HG03520 (cell line): ENCODE measurements around the gene LDB3.
A peak's percentile ranks its signal among the peaks of the same experiment; 100 is the strongest.
"Not testable (repeated sequence)": the region's sequence is repeated elsewhere in the genome, so short reads cannot be mapped to it uniquely, and the experiment has no call there.

Source experiments
- ATAC-seq: cut with Tn5 transposase; IDR thresholded peaks from one replicate; pipeline ENCODE4 v1.9.1; 2021; ENCODE audit warnings: mild to moderate bottlenecking, moderate library complexity; ENCODE audit not compliant: unreplicated experiment

The LDB3 gene, protein sequence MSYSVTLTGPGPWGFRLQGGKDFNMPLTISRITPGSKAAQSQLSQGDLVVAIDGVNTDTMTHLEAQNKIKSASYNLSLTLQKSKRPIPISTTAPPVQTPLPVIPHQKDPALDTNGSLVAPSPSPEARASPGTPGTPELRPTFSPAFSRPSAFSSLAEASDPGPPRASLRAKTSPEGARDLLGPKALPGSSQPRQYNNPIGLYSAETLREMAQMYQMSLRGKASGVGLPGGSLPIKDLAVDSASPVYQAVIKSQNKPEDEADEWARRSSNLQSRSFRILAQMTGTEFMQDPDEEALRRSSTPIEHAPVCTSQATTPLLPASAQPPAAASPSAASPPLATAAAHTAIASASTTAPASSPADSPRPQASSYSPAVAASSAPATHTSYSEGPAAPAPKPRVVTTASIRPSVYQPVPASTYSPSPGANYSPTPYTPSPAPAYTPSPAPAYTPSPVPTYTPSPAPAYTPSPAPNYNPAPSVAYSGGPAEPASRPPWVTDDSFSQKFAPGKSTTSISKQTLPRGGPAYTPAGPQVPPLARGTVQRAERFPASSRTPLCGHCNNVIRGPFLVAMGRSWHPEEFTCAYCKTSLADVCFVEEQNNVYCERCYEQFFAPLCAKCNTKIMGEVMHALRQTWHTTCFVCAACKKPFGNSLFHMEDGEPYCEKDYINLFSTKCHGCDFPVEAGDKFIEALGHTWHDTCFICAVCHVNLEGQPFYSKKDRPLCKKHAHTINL

DNA sequence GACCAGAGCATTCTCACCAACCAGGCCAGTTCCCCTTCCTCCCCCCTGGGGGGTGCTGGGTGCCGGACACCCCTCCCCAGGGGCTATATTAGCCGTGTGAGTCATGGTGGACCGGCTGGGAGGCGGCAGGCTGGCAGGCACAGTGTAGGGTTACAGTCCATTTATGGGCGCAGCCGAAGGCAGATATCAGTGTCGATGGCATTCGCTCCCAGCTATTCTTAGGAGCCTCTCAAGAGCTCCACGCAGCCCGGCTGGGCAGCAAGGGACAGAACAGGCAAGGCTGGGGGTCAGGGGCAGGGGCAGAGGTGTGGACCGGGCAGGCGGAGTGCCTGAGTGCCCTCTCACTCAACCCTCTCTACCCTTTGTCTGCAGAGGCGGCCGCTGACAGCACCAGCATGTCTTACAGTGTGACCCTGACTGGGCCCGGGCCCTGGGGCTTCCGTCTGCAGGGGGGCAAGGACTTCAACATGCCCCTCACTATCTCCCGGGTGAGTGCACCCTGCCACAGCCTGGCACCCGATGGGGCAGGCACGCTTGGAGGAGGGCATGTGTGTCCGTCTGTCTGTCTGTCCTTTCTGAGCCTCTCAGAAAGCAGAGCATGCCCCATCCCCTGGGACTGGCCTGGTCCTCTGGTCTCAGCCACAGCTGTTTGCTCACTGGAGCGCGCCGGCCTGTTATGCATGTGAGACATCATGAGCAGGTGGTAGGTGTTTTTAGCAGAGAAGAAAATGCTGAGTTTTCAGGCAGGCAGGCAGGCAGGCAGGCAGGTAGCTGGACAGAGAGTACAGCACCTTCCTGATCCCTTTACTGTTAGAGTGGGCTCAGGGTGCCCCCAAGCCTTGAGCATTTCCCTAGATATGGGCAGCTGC lies at the start of gene LDB3:
LDB3 (plus strand) TSS at position 215 of the 869 bp plus-strand sequence; CDS start at position 396, 181 bp downstream.
- peak; percentile 48 for ATAC-seq

DNA sequence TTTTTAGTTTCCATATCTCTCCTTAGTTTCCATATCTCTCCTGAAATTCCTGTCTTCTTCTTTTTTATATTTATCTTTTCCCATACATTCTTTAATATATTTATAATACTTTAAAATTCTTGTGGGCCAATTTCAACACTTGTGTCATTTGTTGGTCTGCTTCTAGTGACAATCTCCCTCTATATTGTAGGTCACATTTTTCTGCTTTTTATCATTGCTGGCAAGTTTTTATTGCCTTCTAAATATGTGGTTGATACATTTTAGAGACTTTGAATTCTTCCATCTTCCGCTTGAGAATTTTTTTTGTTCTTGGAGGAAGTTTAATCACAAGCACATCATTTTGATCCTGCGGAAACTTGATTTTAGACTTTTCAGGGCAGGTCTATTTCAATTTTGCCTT lies 40.0 kb upstream of the LDB3 start:
- no peak for ATAC-seq

DNA sequence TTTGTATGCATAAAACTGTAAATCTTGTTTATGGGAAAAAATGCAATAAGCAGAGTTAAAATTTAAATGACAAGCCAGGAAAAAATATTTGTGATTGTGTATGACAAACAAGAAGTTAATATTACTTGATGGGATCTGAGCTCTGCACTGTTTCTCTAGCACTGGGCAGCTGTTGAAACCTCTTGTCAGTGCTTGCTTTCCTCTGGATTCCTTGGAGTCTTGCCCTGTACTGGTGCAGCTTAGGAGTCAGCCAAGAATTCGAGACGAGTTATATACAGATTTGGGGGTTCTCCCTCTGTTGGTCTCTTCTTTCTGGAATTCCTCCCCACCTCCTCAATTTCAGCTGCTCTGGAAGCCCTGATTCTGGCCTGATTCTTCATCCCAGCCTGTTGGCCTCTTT lies 38.2 kb upstream of the LDB3 start:
- no peak for ATAC-seq

DNA sequence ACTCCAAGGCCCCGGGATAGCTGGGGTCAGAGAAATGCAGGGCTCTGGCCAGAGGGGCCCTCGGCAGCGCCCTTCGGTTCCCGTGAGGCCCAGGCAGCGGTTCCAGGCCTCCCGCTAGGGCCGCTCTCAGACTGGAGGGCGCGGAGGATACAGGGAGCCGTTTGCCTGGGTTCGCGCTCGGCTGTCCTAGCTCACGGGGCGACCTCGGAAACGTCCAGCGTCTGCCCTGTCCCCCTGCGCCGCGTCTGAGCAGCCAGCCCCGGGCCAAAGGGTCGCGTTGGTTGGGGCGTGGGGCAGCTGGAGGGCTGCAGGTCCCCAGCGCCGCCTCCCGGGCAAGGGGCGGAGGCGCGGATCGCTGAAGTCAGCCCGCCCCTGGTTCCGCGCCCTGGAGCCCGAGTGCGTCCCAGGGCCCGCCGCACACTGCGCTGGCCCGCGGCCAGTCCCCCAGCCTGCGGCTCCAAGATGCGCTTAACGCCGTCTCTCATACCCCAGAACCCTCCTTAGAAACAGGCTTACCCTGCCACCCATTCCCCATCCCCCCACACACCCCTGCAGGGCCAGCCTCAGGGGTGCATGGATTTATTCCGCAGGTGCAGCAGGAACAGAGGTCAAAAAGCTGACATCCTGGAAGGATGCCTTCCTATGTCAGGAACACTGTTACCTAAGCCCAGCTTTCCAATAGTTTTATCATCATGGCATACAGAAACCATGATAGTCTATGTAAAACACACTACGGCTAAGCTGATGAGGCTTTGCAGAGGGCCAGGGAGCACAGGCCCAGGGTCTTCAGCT lies 36.1 kb upstream of the LDB3 start:
- ATAC-seq: no peak

DNA sequence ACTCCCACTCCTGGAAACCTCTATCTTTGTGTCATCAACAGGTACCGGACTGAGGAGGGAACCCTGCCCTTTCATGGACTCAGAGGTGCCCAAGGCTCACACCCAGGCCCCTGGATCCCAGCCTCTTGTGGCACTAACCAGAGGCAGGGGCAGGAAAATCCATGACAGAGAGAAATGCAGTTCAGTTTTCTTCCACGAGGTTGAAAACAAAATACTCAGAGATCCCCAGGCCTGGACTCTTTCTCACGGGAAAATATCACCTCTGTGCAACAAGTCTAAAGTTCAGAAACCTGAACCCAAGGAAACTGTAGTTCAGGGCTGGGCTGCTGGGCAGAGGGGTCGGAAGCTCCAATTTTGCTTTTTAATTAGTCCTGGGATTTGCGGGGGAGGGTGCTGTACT lies 35.4 kb upstream of the LDB3 start:
- ATAC-seq: no peak

DNA sequence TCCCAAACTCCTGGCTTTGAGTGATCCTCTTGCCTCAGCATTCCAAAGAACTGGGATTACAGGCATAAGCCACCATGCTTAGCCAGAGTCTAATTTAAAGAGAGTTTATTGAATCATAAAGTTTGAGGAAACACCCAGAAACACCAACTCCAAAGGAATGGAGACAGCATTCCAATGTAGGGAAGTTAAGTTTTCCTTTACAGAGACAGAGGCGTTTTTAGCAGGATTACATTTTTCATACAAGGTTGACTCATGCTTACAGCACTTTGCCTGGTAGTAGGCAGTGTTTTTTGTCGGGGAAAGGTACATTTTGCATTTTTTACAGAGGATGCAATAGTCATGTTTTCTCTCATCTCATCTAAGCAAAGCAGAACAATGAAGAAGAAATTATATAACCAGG lies 32.9 kb upstream of the LDB3 start:
- ATAC-seq: no peak

DNA sequence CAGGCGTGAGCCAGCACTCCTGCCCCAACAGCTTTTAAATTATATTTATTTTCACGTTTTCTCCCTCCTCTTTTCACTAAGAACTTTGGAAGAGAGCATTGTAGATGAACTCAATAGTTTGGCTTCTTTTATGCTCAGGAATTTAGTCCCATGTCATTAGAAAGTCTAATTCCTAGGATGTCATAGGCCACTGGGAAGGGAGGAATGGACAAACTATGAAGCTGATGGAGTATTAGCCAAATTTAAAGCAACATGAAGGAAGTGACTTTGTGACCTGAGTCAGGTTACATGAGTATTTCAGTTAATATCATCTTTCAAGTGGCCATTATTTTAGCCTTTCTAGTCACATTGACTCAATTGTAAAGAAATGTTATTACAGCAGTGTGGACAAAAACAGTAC lies 32.0 kb upstream of the LDB3 start:
- ATAC-seq: no peak

DNA sequence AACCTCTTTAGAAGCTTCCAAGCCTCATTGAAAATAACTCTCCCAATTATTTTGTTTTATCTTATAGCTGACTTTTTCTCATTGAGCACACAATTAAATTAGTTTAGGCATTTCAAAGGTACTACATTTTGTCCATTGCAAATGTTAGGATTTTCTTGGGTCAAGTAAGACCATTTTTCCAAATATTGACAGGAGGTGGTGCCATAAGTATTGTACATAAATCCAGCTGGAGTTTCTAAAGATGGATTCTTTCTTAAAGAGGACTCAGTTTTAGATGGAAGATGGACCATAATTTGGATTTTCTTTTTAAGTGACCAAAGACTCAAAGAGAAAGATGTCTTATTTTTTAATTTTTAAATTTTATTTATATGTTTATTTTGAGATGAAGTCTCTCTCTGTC lies 26.3 kb upstream of the LDB3 start:
- ATAC-seq: no peak

DNA sequence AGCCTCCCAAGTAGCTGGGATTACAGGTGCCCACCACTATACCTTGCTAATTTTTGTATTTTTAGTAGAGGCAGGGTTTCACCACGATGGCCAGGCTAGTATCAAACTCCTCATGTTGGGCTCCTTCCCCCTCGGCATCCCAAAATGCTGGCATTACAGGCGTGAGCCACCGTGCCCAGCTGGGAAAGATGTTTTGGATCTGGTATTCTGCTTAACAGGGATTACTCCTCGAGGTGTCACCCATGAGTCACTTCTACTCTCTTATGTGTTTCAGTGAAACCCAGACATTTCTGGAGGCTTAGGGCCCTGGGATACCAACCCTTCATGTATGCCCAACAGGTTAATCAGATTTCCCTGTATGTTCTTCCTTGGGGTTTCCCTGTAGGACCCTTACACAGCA lies 25.8 kb upstream of the LDB3 start:
- no peak for ATAC-seq

DNA sequence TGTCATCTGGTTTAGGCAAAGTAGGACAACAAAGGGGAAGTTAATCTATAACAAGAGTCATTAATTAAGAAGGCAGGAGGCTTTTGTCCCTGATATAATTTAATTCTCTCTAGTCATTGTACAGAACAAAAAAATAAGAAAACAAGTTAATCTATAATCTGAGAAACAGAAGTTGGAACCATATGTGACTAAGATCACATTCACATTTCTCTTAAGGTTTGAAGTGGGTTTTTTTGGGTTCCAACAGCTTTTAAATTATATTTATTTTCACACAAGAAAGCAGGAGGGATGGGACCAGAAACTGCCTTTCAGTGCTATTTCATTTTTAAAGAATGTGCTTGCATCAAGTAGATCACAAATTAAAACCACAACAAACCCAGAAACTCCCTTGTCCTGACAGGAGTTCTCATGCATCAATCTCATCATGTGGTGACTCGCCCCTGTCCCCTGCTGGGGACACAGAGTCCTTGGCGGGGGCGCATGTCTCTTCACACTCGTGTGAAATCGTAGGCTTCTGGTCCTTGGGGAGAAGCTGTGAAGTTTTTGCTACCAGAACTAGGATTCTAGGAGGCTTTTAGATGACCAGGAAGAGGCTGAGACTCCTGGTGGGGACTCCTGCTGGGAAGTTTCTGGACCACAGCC lies 24.0 kb upstream of the LDB3 start:
- no peak for ATAC-seq

DNA sequence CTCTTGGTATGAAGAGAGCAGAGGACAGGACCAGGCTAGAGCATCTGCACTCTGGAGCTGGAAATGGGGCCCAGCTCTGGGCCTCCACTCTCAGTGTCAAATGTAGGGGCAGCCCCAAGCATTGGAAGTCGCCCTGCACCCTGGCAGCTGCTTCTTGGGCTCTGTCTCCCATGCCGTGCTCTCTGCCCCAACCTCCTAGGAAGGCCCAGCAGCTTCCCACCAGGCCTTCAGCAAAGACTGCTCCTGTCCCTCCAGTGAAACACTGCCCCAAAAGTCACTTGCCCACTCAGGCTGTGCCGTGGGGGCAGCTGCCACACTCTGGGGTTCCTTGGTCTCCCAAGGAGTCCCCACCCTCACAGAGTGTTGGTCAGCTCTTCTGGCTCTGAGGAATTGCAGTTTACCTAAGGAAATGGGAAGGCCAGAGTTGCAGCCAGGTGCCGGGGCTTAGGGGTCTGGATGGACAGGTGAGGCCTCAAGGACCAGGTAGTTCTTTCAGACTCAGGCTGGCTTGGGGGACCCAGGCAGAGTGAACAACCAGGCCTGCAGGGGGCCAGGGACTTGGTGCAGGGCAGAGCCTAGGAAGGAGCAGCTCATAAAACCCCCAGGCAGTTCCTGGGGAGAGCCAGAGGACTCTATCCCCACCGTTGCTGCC lies 23.4 kb upstream of the LDB3 start:
- ATAC-seq: no peak

DNA sequence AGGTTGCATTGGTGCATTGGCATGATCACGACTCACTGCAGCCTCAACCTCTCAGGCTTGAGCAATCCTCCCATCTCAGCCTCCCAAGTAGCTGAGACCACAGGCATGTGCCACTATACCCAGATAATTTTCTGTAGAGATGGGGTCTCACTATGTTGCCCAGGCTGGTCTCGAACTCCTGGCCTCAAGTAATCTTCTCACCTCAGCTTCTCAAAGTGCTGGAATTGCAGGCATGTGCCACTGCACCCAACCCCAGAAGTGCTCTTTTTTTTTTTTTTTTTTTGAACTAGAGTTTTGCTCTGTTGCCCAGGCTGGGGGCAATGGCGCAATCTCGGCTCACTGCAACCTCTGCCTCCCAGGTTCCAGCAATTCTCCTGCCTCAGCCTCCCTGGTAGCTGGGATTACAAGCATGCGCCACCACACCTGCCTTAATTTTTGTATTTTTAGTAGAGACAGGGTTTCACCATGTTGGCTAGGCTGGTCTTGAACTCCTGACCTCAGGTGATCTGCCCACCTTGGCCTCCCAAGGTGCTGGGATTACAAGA lies 22.6 kb upstream of the LDB3 start:
- ATAC-seq: not testable (repeated sequence)

DNA sequence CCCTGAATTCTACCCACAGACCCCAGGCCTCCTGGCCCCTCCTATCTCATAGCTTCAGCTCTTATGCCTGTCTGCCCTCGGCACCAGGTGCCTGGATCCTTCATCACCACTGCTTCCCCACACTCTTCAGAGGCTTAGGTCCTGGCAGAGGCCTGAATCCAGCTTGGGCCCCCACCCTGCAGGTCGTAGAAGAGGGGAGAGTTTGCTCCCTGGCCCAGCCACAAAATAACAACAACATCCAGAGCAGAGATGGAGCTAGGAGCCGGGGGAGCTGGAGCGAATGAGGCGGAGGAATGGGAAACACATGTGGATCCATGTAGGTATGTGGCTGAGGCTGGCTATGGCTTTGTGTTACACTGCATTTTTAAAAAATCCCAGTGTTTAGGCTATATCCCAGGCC lies 21.8 kb upstream of the LDB3 start:
- no peak for ATAC-seq

DNA sequence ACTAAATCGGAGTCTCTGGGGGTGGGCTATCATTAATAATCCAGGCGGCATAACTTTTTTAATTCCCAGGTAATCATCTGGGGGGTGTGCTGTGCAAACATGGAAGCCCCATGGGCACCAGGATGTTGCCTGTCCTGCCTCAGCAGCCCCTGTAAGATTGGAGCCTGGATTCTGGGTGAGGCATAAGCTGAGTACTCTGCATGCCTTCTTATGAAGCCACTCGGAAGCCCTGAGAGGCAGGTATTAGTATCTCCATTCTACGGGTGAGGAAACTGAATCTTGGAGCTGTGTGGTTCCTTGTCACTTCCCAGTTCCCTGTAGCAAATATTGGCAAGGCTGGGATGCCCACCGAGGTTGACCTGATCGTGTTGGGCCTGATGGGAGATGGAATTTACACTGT lies 21.4 kb upstream of the LDB3 start:
- ATAC-seq: no peak

DNA sequence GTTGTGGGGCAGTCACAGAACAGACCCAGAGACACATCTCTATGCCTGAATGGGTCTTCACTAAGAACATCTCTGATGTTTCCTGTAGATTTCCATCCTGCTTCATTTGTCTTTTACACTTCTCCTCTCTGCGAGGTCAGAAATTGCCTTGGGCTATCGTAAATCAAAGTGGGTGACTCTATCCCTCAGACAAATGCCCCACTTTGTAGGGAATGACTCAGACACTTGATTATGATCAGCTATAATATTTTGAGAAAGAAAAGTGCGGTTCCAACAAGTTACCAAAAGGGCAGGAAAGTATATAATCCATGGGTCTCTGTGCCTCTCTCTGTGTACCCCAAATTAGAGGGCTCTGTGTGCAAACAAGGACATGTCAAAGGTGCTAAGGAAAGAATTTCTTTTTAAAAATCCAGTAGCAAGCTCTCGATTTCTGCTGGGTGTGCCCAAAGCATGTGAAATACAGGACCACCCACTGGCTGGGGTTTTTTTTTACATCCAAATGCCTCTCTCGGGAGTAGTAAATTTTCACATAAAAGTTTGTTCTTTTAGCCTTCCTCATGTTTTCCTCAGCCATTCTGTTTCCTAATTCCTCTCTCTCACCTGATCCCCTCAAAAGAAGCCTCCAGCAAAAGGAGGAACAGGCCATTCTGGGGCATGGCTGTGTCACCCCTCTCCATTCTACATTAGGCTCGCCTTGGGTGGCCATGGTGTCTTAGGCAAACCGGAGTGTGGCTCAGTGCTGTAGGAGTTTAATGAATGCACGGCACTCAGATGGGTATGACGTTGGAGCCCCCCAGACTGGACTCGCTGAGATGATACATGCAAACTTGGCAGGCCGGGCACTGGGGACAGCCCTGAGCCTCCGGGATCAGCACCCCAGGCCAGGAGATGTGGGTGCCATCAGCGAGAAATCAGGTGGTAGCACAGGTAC lies 20.3 kb upstream of the LDB3 start:
- no peak for ATAC-seq

DNA sequence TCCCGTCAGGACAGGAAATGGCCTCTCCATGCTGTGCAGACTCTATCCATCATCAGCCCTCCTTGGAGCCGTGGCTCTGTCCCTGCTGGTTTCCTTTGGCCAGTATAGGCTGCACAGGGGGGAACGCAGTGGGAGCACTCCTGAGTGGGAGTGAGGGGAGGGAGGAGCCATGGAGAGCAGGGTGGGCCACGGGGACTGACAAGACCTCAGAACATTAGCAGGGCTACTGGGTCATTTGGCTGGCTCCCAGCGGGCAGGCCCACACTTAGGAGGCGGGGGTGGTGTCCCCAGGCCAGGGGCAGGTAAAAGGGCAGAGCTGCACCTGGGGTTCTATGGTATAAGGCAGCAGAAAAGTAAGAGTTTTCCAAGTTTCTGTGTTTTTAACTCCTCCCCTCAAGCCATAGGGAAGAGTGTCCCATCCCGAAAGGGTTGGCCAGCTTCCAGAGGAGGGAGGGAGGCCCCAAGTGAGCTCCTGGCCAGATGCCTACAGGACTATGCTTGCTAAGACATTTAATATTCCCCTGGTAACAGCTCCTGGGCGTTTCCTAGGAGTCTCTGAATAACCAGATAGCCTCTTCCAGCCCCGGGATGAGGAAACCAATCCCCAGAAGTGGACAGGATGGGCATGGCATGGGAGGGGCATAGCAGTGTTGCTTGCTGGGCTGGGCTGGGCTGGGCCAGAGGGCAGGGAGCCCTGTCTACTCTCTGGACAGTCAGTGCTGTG lies 19.4 kb upstream of the LDB3 start:
- ATAC-seq: no peak

DNA sequence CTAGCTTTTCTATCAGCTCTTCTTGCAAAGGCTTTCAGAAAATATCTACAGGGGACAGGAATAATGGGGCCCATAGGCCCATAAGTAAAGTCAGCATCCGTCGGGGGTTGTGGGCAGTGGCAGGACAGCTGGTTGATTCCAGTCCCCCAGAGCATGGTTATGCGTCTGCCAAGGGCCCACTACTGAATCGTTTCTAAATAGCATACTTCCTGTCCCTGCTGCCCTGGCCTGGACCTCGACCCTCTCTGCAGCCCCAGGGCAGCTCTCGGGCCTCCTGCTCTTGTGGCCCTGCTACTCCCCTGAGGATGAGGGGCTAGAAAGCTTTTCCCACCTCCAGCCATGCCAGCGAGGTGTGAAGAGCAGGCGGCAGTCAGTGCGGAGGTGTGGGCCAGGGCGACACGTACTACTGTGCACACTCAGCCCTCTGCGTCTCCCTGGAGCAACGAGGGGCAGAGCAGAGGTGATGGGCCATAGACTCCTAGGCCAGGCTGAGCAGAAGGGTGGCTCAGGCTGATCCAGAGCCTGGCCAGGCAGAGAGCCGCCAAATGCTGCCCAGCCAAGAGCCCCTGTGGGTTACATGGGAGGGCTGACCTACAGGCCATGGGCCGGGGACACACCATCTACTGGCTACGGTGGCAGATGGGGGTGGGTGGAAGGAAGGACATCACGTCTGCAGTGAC lies 18.7 kb upstream of the LDB3 start:
- ATAC-seq: no peak
